CD4-positive, alpha-beta T cell treated with Interleukin-17A for 4 hours (primary cell): Measurements from ENCODE around the gene YIF1B.

Experiments used
- DNase-seq: peaks from one replicate; pipeline ENCODE4 v3.0.0-alpha.2; 2020; ENCODE audit warnings: mixed read lengths

The YIF1B gene

DNA sequence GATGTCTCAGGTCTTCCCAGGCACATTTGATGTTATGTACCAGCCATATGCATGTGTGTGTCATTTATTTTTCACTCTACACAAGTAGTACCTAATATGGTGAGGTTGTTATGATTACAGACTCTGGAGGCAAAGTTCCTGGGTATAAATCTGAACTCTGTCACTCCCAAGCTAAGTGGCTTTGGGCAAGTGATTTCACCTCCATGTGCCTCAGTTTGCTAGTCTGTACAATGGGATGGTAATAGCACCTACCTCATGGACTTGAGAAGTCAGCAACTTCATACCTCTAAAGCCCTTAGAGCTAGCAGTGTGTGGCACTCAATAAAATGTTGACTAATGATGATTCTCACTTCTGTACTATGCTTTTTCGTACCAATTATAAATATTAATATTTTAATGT lies 16.0 kb upstream of the YIF1B start:
- no peak for DNase-seq

DNA sequence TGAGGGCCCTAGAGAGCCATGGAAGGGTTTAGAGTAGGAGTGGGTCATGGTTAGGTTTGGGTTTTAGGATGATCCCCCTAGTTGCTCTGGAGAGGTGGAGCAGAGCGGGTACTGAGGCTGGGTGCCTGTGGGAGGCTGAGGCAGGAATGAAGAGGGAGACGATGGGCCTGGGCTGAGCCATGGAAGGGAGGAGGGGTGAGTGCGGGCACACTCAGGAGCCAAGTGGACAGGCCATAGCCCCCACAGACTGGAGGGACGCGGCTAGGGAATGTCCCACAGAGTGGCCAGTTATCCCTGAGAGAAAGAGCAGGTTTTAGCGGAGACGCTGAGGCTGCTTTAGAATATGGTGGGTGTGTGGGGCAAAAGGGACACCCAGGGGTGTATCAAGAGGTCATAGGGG lies 13.9 kb upstream of the YIF1B start:
- no peak for DNase-seq

DNA sequence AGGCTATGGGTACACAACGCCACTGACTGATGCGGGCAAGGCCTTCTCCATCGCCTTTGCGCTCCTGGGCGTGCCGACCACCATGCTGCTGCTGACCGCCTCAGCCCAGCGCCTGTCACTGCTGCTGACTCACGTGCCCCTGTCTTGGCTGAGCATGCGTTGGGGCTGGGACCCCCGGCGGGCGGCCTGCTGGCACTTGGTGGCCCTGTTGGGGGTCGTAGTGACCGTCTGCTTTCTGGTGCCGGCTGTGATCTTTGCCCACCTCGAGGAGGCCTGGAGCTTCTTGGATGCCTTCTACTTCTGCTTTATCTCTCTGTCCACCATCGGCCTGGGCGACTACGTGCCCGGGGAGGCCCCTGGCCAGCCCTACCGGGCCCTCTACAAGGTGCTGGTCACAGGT lies 10.8 kb upstream of the YIF1B start:
- no peak for DNase-seq

DNA sequence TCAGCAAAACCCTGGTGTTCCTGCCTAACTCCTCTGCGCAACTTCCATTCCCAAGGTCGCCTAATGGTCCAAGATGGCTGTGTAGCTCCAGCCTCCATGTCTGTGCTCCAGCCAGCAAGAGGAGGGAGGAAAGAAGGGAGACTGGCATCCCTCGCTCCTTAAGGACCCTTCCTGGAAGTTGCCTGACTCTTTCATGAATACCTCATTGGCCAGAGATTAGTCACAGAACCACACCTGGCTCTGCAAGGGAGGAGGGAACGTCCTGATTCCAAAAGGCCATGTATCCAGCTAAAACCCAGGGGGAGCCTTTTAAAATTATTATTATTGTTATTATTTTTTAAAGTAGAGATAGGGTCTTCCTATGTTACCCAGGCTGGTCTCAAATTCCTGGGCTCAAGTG lies 8.7 kb upstream of the YIF1B start:
- DNase-seq = no peak

DNA sequence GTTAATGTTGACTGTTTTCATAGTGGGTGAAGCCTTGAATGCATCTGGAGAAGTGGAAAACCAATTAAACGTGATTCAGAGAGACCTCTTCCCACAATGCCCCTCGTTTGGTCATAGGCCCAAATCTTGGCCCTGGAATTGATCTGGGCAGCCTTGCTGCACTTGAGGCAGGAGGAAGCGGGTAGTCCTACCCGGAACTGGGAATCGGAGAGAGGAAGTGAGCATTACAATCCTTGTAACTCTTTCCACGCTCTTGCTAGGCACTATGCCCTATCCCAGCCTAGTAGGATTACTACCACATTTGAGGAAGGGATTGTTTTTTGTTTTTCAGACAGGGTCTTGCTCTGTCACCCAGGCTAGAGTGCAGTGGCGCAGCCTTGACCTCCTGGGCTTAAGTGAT lies 7.5 kb upstream of the YIF1B start:
- DNase-seq = no peak

DNA sequence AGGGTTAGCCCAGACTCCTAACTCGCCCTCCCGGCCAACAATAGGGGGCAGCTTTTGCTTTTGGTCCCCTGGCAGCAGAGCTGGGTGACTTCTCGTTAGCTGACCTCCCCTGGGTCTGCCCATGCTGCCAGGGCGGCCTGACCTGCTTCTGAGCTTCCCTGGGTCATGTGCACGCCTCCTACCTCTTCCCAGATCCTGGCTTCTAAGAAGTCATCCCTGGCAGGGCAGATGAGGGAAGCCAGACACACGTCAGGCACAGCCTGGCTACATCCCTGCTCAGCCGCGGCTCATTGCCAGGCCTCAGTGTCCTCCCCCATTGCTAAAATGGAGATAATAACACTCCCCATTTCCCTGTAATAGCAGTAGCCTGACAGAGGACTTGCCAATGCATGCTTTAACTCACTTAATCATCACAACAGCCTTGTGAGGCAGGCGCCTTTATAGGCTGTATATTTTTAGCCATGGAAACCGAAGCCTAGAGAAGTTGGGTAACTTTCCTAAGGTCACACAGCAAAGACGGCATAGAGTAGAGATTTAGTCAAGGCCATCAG lies 6.0 kb upstream of the YIF1B start:
- DNase-seq = no peak

DNA sequence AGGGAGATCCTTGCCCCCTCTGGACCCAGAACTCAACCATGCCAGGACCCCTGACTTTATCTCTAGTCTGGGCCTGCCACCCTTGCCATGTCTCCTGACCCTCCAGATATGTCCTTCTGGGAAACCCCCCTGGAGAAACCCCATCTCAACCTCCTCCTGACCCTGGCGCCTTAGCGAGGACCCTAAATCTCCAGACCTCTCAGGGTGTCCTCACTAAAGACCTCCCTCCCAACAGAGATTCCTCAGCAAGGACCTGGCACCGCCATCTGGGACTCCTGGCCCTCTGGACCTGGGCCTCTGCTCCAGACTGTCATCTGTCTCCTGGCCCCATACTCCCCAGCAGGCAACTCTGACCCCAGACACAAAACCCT lies 5.2 kb upstream of the YIF1B start:
- no peak for DNase-seq

DNA sequence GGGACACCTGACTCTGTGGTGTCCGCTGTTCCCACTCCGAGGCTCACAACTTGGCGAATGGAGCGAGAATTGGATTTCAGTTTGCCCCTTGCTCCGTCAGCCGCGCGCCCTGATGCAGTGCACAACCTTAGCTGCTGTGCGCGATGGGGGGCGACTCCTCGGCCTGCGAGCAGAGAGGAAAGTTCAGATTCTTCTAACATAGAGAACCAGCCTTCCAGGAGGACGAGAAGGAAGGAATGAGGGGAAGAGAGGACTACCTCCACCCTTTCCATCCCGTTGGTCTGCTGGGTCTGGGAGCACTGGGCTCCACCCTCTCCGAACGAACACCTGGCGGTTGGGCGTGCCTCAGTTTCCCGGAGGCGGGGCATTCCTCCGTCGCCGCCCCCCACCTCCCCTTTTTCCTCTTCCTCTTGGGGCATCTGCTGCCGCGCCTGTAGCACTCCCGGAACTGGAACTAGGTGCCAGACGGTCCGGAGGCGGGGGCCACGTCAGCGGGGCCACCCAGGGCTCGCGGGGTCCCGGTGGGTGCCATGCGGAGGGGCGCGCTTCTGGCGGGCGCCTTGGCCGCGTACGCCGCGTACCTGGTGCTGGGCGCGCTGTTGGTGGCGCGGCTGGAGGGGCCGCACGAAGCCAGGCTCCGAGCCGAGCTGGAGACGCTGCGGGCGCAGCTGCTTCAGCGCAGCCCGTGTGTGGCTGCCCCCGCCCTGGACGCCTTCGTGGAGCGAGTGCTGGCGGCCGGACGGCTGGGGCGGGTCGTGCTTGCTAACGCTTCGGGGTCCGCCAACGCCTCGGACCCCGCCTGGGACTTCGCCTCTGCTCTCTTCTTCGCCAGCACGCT lies 3.9 kb upstream of the YIF1B start, which contains the start of gene KCNK6:
KCNK6 (plus strand) TSS at position 425 of the 838 bp plus-strand sequence; CDS start at position 531, 106 bp downstream.
- peak; percentile 68 for DNase-seq

DNA sequence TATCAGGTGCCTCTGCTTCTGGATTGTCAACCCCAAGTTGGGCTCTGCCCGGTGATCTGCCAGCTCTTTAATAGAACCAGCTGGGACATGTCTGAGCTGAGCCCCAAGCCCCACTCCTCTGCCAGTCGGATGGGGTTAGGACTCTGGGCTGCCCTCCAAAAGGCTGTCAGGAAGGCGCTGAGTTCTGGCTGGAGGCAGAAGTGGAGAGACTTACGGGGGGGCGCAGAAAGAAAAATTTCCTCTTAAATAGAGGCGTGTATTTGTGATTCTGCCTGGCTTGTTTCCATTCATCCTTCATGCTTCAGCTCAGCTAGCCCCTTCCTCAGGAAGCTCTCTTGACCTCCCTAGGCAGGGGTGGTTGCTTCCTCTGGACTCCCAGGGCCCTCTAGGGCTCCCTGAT lies 2.9 kb upstream of the YIF1B start:
- DNase-seq = no peak

DNA sequence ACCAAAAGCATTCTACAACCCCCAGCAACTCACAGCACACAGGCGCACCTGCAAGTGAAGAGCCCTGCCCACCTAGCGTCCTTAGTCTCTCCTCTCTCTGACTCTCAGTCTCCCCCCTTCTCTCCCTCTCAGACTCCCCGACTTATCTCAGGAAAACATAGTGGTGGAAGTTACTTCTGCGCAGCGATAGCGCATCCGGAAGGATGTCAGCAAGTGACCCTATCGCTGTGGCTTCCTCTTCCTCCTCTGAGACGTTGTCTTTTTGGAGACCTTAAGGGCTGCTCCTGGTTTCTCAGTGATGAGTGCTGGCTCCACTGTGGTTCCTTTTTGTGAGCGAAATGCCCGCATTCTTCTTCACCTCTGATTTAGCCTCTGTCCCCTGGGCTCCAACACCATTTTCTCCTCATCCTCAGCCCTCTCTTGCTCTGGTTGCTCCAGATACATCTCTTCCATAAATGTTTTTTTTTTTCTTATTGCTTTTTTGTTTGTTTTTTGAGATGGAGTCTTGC lies 1.4 kb upstream of the YIF1B start:
- peak; percentile 57 for DNase-seq

DNA sequence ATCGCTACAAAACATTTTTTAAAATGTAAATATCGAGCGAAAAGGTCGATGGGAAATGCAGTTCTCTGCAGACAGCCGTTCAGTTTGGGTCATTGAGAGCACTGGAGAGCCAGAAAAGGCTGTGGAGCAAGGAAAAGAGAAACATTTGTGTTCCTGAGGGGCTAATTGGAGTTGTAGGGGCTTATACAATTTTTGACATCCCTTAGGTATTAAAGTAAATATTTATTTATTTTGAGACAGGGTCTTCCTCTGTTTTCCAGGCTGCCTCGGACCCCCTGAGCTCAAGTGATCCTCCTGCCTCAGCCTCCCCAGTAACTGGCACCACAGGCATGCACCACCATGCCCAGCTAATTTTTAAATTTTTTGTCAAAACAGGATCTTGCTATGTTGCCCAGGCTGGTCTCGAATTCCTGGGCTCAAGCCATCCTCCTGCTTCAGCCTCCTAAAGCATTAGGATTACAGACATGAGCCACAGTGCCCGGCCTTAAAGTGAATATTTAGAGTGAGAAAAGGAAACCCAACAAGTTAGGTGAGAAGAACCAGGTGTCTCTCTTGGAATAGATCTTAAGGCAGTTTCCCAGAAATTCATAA lies 825 bp upstream of the YIF1B start:
- DNase-seq = no peak

DNA sequence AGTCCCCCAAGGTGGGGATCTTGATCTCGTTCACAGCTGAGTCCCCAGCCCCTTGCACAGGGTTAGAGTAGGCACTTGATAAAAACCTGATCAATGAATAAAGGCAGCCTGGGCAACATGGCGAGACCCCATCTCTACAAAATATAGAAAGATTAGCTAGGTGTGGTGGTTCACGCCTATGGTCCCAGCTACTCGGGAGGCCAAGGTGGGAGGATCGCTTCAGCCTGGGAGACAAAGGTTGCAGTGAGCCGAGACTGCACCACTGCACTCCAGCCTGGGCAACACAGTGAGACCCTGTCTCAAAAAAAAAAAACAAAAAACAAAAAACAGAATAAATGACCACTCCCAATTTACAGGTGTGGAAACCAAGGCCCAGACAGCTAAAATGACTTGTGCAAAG lies 4.8 kb downstream of the YIF1B start:
- no peak for DNase-seq

DNA sequence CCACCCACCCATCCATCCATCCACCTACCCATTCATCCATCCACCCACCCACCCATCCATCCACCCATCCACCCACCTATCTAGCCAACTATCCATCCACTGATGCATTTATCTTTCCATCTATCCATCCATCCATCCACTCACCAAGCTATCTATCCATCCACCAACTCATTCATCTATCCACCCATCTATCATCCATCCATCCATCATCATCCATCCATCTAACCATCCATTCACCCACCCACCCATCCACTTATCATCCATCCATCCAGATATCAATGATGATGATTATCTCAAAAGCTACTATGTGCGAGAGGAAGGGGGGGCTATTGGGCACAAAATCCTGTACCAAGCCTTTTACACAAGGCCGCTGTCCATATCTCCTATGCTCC lies 5.5 kb downstream of the YIF1B start:
- DNase-seq = no peak

DNA sequence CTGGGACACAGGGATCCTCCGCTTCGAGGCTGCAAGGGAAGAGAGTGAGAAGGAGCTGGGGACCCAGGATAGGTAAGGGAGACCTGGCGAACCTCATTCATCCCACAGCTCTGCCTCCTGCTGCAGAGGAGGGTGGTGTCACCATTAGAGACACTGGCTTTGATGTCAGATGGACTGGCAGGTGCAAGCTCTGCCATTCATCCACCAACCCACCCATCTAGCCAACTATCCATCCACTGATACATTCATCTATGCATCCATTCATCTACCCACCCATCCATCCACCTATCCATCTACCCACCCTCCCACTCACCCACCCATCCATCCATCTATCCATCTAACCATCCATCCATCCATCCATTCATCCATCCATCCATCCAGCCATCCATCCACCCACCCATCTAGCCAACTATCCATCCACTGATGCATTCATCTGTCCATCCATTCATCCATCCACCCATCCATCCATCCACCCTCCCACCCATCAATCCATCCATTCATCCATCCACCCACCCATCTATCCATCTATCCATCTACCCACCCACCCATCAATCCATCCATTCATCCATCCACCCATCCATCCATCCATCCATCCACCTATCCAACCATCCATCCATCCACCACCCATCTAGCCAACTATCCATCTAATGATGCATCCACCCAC lies 6.0 kb downstream of the YIF1B start:
- no peak for DNase-seq

DNA sequence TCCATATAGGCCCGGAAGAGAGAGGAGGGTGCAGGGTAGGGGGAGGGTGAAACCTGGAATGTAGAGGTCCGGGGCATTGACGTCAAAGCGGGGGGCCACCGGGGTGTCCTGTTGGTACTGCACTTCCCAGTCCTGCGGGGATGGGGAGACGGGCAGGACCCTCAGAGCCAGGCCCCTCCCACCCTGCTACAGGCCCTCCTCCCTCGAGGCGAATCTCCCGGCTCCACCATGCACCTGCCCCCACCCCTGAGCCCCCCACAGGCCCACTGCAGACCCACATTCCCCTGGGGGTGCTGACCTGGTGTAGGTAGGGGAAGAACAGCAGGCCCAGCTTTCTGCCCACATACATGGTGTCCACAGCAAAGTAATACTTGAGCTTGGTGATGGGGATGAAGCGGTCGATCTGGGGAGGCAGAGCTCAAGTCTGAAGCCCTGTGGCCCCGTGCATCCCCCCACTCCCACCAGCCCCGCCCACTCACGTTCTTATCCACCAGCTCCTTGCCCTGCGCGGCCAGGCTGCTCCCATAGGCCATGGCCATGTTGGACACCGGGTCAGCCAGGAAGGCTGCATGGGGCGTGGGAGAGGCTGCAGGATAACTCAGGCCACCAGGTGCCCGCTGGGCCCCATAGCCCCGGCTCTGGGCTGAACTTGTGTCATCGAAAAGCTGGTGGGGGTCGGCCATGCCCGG lies 6.7 kb downstream of the YIF1B start:
- DNase-seq = no peak

DNA sequence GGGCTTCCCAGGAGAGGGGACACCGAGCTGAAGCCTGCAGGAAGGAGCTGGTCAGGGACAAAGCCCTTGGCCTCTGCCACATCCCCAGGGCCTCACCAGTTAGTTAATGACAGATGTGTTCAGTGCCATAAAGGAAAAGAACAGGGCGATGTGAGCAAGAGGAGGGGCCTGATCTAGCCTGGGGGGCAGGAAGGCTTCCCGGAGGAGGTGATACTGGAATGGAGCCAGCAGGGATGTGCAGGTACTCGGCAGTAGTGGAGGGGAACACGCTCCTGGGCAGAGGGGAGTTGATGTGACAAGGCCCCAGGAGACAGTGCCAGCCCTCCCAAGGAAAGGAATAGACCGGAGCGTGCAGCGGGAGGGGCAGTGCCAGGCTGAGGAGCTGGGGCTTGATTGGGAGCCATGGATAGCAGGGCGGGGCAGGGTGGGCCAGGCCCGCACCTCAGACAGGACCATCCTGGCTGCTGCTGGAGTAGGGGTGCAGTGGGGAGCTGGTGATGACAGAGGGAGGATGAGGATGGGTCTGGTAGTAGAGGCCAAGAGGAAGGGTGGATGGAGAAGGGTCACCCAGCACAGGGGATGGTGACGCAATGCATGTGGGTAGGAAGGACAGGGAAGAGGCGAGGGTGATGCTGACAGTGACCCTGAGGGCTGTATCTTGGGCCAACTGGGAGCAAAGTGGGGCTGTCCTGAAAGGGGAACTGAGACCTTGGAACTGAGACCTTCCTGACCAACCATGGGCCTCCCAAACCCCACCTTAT lies 7.6 kb downstream of the YIF1B start:
- DNase-seq = no peak

DNA sequence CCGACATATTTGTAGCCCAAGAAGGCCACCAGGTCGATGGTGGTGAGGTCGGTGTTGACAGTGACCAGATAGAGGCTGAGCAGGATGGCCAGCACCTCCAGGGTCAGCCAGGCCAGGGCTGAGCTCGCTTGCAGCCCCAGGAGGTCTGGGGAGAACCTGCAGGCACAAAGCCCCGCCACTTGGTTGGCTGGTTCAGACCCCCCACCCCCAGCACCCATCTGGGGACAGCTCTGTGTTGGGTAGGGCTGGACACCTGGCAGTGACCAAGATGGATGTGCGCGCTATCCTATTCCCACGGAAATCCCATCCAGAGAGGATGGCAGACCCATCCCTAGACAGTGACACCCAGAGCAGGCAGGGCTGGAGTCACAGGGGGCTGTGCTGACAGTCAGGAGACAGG lies 8.2 kb downstream of the YIF1B start:
- no peak for DNase-seq

DNA sequence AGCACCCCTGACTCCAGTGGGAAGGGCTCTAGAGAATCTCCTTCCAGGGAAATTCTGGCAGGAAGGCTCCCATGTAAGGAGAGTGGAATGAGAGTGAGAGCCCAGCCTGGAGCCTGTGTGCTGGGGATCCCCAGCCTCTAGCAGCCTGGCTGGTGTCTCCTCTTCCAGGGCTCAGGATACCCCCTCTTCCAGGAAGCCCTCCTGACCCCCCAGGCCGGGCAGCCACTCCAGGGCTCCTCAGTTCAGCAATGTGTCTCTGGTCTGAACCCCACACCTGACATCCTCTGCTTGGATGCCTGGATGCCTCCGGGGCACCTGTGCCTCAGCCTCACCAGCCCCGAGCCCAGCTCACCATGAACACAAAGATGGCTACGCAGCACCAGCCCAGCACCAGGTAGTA lies 8.7 kb downstream of the YIF1B start:
- DNase-seq = no peak

DNA sequence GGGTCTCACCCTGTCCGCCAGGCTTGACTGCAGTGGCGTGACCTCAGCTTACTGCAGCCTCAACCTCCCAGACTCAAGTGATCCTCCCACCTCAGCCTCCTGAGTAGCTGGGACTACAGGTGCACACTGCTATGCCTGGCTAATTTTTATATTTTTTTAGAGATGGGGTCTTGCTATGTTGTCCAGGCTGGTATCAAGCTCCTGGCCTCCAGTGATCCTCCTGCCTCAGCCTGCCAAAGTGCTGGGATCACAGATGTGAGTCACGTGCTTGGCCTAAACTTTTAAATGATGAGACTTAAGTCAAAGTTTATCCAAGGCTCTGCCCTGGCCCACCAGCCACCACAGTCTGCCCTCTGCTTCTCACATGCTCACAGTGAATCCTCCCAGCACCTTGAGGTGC lies 9.5 kb downstream of the YIF1B start:
- no peak for DNase-seq

DNA sequence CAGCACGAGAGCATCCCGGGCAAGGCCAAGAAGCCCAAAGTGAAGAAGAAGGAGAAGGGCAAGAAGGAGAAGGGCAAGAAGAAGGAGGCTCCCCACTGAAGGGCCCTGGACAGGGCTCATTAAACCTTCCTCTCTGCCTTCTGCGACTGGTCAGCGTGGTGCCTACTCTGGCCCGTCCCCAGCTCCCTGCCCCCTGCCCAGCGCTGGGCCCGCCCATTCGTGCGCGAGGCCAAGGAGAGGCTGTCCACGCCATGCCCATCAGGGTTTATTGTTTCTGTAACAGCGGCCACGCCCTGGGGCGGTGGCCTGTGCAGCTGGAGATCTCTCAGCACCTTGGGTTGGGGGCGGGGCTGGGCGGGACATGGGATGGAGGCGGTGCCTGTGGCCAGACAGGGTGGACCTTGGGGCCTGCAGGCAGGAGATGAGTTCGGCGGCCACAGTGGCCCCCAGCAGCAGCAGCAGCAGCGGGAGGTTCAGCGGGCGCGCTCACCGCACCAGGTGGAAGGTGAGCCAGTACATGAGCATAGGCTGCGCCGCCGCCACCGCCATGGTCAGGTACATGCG lies 10.8 kb downstream of the YIF1B start:
- no peak for DNase-seq

DNA sequence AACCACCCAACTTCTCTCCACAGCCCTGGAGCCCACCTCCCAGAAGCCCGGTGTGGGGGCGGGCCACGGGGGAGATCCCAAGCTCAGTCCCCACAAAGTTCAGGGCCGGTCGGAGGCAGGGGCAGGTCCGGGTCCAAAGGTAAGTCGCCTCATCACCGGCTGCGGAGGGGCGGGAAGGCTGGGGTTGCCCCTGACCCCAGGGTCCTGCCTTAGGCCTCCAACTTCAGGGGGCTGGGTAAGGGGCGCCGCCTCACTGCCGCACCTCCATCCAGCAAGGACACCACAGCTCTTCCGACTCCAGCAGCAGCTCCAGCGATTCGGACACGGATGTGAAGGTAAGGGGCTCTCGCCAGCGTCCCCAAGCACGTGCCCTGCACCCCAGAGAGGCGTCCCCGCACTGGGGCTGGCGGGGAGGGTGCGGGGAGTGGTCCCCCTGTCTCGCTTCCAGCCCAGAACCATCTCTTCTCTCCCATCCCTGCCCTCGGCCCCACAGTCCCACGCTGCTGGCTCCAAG lies 11.3 kb downstream of the YIF1B start:
- DNase-seq = no peak
